A673 (cell line): ENCODE results near the gene CENPO.

Experiments
- CTCF ChIP-seq: fragments of 300-800, 200-600 bp; sonication (generic); conservative IDR thresholded peaks from 2 replicates; pipeline ENCODE4 v1.5.1; 2017; ENCODE audit warnings: low read depth, mild to moderate bottlenecking, antibody characterized with exemption, low read length, moderate library complexity, mixed read lengths
- EZH2 ChIP-seq: fragments of 200-600 bp; sonication (generic); IDR thresholded peaks from 2 replicates; pipeline ENCODE4 v1.6.1; 2017; ENCODE audit warnings: borderline replicate concordance, low read depth, mild to moderate bottlenecking, mixed read lengths, antibody characterized with exemption, low read length; ENCODE audit not compliant: poor library complexity, severe bottlenecking

- no peak for TF ChIP-seq CTCF
- TF ChIP-seq EZH2: no peak
Measured at GRCh38 chr2:24858996-24859395, 65.8 kb downstream of the CENPO start.
